Hepatocyte (in vitro differentiated cells): Measurements from ENCODE around the gene TARBP2.

Experiments
- CTCF ChIP-seq: fragments of 200-600 bp; sonication (generic); IDR thresholded peaks from 2 replicates; pipeline ENCODE4 v1.5.1; 2016; ENCODE audit warnings: antibody characterized with exemption, mild to moderate bottlenecking; ENCODE audit not compliant: poor library complexity
- EZH2 ChIP-seq: fragments of 200-600 bp; sonication (generic); IDR thresholded peaks from 2 replicates; pipeline ENCODE4 v1.6.1; 2016; ENCODE audit warnings: antibody characterized with exemption, mild to moderate bottlenecking, borderline replicate concordance
- EZH2phosphoT487 ChIP-seq: fragments of 200-600 bp; sonication (generic); IDR thresholded peaks from one replicate; pipeline ENCODE4 v1.6.1; 2018; ENCODE audit warnings: antibody characterized with exemption, mild to moderate bottlenecking, low read depth, moderate library complexity; ENCODE audit not compliant: unreplicated experiment, severe bottlenecking

GRCh38 chr12:53501615-53502181 lies 615 bp downstream of the TARBP2 start:
- TF ChIP-seq CTCF (no peak), EZH2 (no peak), EZH2phosphoT487 (no peak)
